ENCODE data around the gene SLC25A1. TPM values are rescaled to one million over a fixed set of nuclear protein-coding genes. Genes with fewer than 3 reads are reported as not detected.

The SLC25A1 gene
- total RNA-seq, 1 experiment from 2014 or later: 201 TPM

GRCh38 chr22:19180234-19180633, 1.7 kb upstream of the SLC25A1 start:
- DNase-seq (ENCODE audit: low spot score): no peak
- Mint-ChIP-seq H3K9me3 (no peaks in the 10 kb centered on the region), H3K36me3 (no peaks in the 10 kb centered on the region; the same call in 1 of the 2 replicates), H3K4me1 (peaks cover 17% of the 10 kb centered on the region), H3K27me3 (ENCODE audit: low read depth) (no peaks in the 10 kb centered on the region; the same call in 1 of the 2 replicates), H3K4me3 (no peak overlapping the region), H3K27ac (no peak overlapping the region)
- ChIA-PET CTCF (interaction anchor here (1.0 to 2.9 kb wide), 12 partner anchors 14 to 293 kb away, joined by 3 to 25 read pairs (median 8); partner anchors contain the start of gene ESS2), POLR2A (no interaction called here)
- no peak for TF ChIP-seq MAX (CRISPR knock-in tag; IDR thresholded peaks at IDR 0.05)
- TF ChIP-seq E2F5 (CRISPR knock-in tag; IDR thresholded peaks at IDR 0.05): no peak
- TF ChIP-seq MXD4 (CRISPR knock-in tag; IDR thresholded peaks at IDR 0.05; ENCODE audit: borderline replicate concordance): no peak
- no peak for TF ChIP-seq MLX (CRISPR knock-in tag; IDR thresholded peaks at IDR 0.05)
- TF ChIP-seq ZNF425 (CRISPR knock-in tag; conservative IDR thresholded peaks at IDR 0.05): no peak
- ATAC-seq: no peak

GRCh38 chr22:19179497-19180048, 1.0 kb upstream of the SLC25A1 start:
- DNase-seq (ENCODE audit: low spot score): peak; percentile 83
- TF ChIP-seq CTCF (IDR thresholded peaks at IDR 0.05) (peak; percentile 59), ATF2 (CRISPR knock-in tag; IDR thresholded peaks at IDR 0.05; ENCODE audit: borderline replicate concordance, low read depth) (no peak), RELA (CRISPR knock-in tag; IDR thresholded peaks at IDR 0.05; ENCODE audit: borderline replicate concordance) (no peak), TCF7 (CRISPR knock-in tag; IDR thresholded peaks at IDR 0.05; ENCODE audit: low read depth) (no peak), PRRX2 (CRISPR knock-in tag; IDR thresholded peaks at IDR 0.05) (no peak), NFYB (CRISPR knock-in tag; conservative IDR thresholded peaks at IDR 0.05; ENCODE audit: low read depth) (no peak), FOXK1 (CRISPR knock-in tag; IDR thresholded peaks at IDR 0.05) (0 out of 2 replicates have a peak, but pooled peaks have one; percentile 39), ARID4B (CRISPR knock-in tag; IDR thresholded peaks at IDR 0.05; ENCODE audit: borderline replicate concordance) (0 out of 2 replicates have a peak, but pooled peaks have one; percentile 1), ETV6 (CRISPR knock-in tag; IDR thresholded peaks at IDR 0.05) (no peak), ELF4 (CRISPR knock-in tag; IDR thresholded peaks at IDR 0.05; ENCODE audit: low read depth) (no peak), TEAD1 (CRISPR knock-in tag; IDR thresholded peaks at IDR 0.05) (no peak), KAT7 (CRISPR knock-in tag; IDR thresholded peaks at IDR 0.05; ENCODE audit: borderline replicate concordance) (no peak)
- Mint-ChIP-seq H3K36me3 (no peaks in the 10 kb centered on the region; the same call in 1 of the 2 replicates), H3K27me3 (ENCODE audit: low read depth) (no peaks in the 10 kb centered on the region; the same call in 1 of the 2 replicates), H3K27ac (peak overlapping the region; percentile 91), H3K4me3 (peak overlapping the region; percentile 81), H3K4me1 (peaks cover 19% of the 10 kb centered on the region), H3K9me3 (no peaks in the 10 kb centered on the region)
- peak; percentile 52 for ATAC-seq
- POLR2A ChIA-PET: interaction anchor here (0.8 to 1.4 kb wide), 5 partner anchors 29 to 295 kb away, joined by 3 to 6 read pairs (median 3); partner anchors contain the start of genes C22orf39 and DGCR2
- CTCF ChIA-PET: interaction anchor here (0.6 to 2.9 kb wide), 44 partner anchors 11 to 453 kb away, joined by 3 to 26 read pairs (median 4); partner anchors contain the start of genes C22orf39, CDC45, CLTCL1 and ESS2
